B cell (primary cell): ENCODE results near the gene SNTG2.

ENCODE experiments used
- EZH2 ChIP-seq: IDR thresholded peaks from 2 replicates; pipeline ENCODE4 v1.6.1; 2012; ENCODE audit warnings: borderline replicate concordance, low read depth, mild to moderate bottlenecking, moderate library complexity, low read length; ENCODE audit not compliant: insufficient read depth, poor library complexity, severe bottlenecking
- TF ChIP-seq, protein P1 (sequence below): fragments of 200-600 bp; IDR thresholded peaks from one replicate; pipeline ENCODE4 v1.8.0; 2022; ENCODE audit warnings: antibody characterized with exemption, mild to moderate bottlenecking

DNA sequence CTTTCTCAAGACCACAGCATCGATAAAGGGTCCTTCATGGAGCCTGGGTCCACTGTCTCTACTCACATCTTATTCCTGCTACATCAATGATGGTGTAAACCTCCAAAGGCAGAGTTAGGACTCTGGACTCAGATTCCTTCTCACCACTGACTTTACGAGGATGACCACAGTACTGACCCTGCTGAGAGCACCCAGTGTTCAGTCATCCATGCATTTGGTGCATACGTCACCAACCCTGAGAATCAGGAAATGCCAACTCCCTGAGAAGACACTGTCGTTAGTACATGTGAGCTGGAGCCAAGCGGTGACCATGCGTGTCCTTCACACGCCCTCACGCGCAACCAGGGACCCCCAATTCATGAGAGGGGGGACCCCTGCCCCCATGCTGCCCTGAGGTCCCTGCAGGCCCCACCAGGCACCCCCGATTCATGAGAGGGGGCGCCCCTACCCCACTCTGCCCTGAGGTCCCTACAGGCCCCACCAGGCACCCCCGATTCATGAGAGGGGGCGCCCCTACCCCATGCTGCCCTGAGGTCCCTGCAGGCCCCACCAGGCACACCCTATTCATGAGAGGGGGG is 284.2 kb downstream of the SNTG2 start:
- TF ChIP-seq, protein P1, sequence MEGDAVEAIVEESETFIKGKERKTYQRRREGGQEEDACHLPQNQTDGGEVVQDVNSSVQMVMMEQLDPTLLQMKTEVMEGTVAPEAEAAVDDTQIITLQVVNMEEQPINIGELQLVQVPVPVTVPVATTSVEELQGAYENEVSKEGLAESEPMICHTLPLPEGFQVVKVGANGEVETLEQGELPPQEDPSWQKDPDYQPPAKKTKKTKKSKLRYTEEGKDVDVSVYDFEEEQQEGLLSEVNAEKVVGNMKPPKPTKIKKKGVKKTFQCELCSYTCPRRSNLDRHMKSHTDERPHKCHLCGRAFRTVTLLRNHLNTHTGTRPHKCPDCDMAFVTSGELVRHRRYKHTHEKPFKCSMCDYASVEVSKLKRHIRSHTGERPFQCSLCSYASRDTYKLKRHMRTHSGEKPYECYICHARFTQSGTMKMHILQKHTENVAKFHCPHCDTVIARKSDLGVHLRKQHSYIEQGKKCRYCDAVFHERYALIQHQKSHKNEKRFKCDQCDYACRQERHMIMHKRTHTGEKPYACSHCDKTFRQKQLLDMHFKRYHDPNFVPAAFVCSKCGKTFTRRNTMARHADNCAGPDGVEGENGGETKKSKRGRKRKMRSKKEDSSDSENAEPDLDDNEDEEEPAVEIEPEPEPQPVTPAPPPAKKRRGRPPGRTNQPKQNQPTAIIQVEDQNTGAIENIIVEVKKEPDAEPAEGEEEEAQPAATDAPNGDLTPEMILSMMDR: no peak
- TF ChIP-seq EZH2: no peak
